ENCODE measurements around the gene CSRP2. TPM values are rescaled to one million over a fixed set of nuclear protein-coding genes. Genes with fewer than 3 reads are reported as not detected.

The CSRP2 gene
- total RNA-seq, 1 donor from 2014 or later: 53.7 TPM

- peak overlapping the region; percentile 16 for H3K4me3 Mint-ChIP-seq (ENCODE audit: unreplicated experiment)
- peak overlapping the region; percentile 87 for H3K27ac Mint-ChIP-seq (ENCODE audit: unreplicated experiment)
- peaks cover 18% of the 10 kb centered on the region for H3K36me3 Mint-ChIP-seq (ENCODE audit: unreplicated experiment)
- H3K4me1 Mint-ChIP-seq (ENCODE audit: unreplicated experiment): peaks cover 43% of the 10 kb centered on the region
- no peak for DNase-seq (ENCODE audit: extremely low spot score, unreplicated experiment)
- no peak for TF ChIP-seq CTCF (IDR thresholded peaks at IDR 0.05)
- no peaks in the 10 kb centered on the region for H3K9me3 Mint-ChIP-seq (ENCODE audit: unreplicated experiment)
- no peaks in the 10 kb centered on the region for H3K27me3 Mint-ChIP-seq (ENCODE audit: unreplicated experiment)
Measured at GRCh38 chr12:76863837-76864236, 15.0 kb downstream of the CSRP2 start.

GRCh38 chr12:76863005-76863670, 15.7 kb downstream of the CSRP2 start:
- no peaks in the 10 kb centered on the region for H3K27me3 Mint-ChIP-seq (ENCODE audit: unreplicated experiment)

GRCh38 chr12:76860256-76860655, 18.6 kb downstream of the CSRP2 start:
- TF ChIP-seq CTCF (IDR thresholded peaks at IDR 0.05): no peak
- peaks cover 40% of the 10 kb centered on the region for H3K36me3 Mint-ChIP-seq (ENCODE audit: unreplicated experiment)
- DNase-seq (ENCODE audit: extremely low spot score, unreplicated experiment): no peak
- peaks cover 8% of the 10 kb centered on the region for H3K9me3 Mint-ChIP-seq (ENCODE audit: unreplicated experiment)
- H3K4me3 Mint-ChIP-seq (ENCODE audit: unreplicated experiment): no peak overlapping the region
- H3K27ac Mint-ChIP-seq (ENCODE audit: unreplicated experiment): no peak overlapping the region
- no peaks in the 10 kb centered on the region for H3K27me3 Mint-ChIP-seq (ENCODE audit: unreplicated experiment)
- peaks cover 30% of the 10 kb centered on the region for H3K4me1 Mint-ChIP-seq (ENCODE audit: unreplicated experiment)

More at GRCh38 chr12:76863005-76863670, 15.7 kb downstream of the CSRP2 start:
- Mint-ChIP-seq H3K27ac (ENCODE audit: unreplicated experiment) (peak overlapping the region; percentile 87), H3K9me3 (ENCODE audit: unreplicated experiment) (no peaks in the 10 kb centered on the region), H3K4me3 (ENCODE audit: unreplicated experiment) (no peak overlapping the region), H3K4me1 (ENCODE audit: unreplicated experiment) (peaks cover 43% of the 10 kb centered on the region), H3K36me3 (ENCODE audit: unreplicated experiment) (peaks cover 20% of the 10 kb centered on the region)
- TF ChIP-seq CTCF (IDR thresholded peaks at IDR 0.05): no peak
- DNase-seq (ENCODE audit: extremely low spot score, unreplicated experiment): no peak

GRCh38 chr12:76859611-76860010, 19.2 kb downstream of the CSRP2 start:
- no peak for DNase-seq (ENCODE audit: extremely low spot score, unreplicated experiment)
- Mint-ChIP-seq H3K36me3 (ENCODE audit: unreplicated experiment) (peaks cover 46% of the 10 kb centered on the region), H3K4me1 (ENCODE audit: unreplicated experiment) (peaks cover 24% of the 10 kb centered on the region), H3K27ac (ENCODE audit: unreplicated experiment) (no peak overlapping the region), H3K27me3 (ENCODE audit: unreplicated experiment) (no peaks in the 10 kb centered on the region), H3K4me3 (ENCODE audit: unreplicated experiment) (no peak overlapping the region), H3K9me3 (ENCODE audit: unreplicated experiment) (peaks cover 11% of the 10 kb centered on the region)
- no peak for TF ChIP-seq CTCF (IDR thresholded peaks at IDR 0.05)

- DNase-seq (ENCODE audit: extremely low spot score, unreplicated experiment): no peak
- no peak for TF ChIP-seq CTCF (IDR thresholded peaks at IDR 0.05)
- Mint-ChIP-seq H3K36me3 (ENCODE audit: unreplicated experiment) (peaks cover 46% of the 10 kb centered on the region), H3K27ac (ENCODE audit: unreplicated experiment) (no peak overlapping the region), H3K4me1 (ENCODE audit: unreplicated experiment) (no peaks in the 10 kb centered on the region), H3K27me3 (ENCODE audit: unreplicated experiment) (no peaks in the 10 kb centered on the region), H3K9me3 (ENCODE audit: unreplicated experiment) (peaks cover 11% of the 10 kb centered on the region), H3K4me3 (ENCODE audit: unreplicated experiment) (no peak overlapping the region)
Measured at GRCh38 chr12:76856018-76856644, 22.7 kb downstream of the CSRP2 start.
